Kidney epithelial cell (primary cell): ENCODE data around the gene SNX32. TPM values are rescaled to one million over a fixed set of nuclear protein-coding genes. Genes with fewer than 3 reads are reported as not detected.

Experiments
- DNase-seq: peaks from one replicate; pipeline ENCODE4 v3.0.0-alpha.2; 2010; ENCODE audit warnings: low read depth
- H3K27me3 ChIP-seq: 2 replicates; pipeline ENCODE4 v1.6.0; 2011; ENCODE audit warnings: low read length; ENCODE audit not compliant: control insufficient read depth, insufficient read depth
- H3K36me3 ChIP-seq: 2 replicates; pipeline ENCODE4 v1.5.1; 2011; ENCODE audit warnings: low read length; ENCODE audit not compliant: control insufficient read depth, insufficient read depth
- H3K4me3 ChIP-seq: 2 replicates; pipeline ENCODE4 v1.5.1; 2011; ENCODE audit warnings: low read depth, mild to moderate bottlenecking, control low read depth, low read length
- total RNA-seq: library from RNA; depleted of rRNA; stranded (reverse); fragments of >200 nt; gene quantifications from 2 replicates; pipeline ENCODE4 v1.2.3, GENCODE V29; 2015
- TF ChIP-seq, protein P1 (sequence below): IDR thresholded peaks from 2 replicates; pipeline ENCODE4 v1.5.1; 2011; ENCODE audit warnings: mild to moderate bottlenecking, moderate library complexity, low read length, control low read depth, inconsistent platforms; ENCODE audit not compliant: insufficient read depth, poor library complexity, severe bottlenecking

SNX32 gene
- total RNA-seq, 1 donor from 2014 or later, result 1.9 TPM

- H3K27me3 ChIP-seq, result peaks cover 26% of the 10 kb centered on the region
- no peak for DNase-seq
- TF ChIP-seq, protein P1, sequence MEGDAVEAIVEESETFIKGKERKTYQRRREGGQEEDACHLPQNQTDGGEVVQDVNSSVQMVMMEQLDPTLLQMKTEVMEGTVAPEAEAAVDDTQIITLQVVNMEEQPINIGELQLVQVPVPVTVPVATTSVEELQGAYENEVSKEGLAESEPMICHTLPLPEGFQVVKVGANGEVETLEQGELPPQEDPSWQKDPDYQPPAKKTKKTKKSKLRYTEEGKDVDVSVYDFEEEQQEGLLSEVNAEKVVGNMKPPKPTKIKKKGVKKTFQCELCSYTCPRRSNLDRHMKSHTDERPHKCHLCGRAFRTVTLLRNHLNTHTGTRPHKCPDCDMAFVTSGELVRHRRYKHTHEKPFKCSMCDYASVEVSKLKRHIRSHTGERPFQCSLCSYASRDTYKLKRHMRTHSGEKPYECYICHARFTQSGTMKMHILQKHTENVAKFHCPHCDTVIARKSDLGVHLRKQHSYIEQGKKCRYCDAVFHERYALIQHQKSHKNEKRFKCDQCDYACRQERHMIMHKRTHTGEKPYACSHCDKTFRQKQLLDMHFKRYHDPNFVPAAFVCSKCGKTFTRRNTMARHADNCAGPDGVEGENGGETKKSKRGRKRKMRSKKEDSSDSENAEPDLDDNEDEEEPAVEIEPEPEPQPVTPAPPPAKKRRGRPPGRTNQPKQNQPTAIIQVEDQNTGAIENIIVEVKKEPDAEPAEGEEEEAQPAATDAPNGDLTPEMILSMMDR, result no peak
- H3K4me3 ChIP-seq, result no peak overlapping the region
- no peaks in the 10 kb centered on the region for H3K36me3 ChIP-seq
These were observed 29.8 kb upstream of the SNX32 start for GRCh38 chr11:65803797-65804492.

GRCh38 chr11:65806979-65807378 is 26.8 kb upstream of the SNX32 start:
- TF ChIP-seq, protein P1, result no peak
- peaks cover 22% of the 10 kb centered on the region for H3K27me3 ChIP-seq
- H3K4me3 ChIP-seq, result no peak overlapping the region
- H3K36me3 ChIP-seq, result no peaks in the 10 kb centered on the region
- no peak for DNase-seq

DNA sequence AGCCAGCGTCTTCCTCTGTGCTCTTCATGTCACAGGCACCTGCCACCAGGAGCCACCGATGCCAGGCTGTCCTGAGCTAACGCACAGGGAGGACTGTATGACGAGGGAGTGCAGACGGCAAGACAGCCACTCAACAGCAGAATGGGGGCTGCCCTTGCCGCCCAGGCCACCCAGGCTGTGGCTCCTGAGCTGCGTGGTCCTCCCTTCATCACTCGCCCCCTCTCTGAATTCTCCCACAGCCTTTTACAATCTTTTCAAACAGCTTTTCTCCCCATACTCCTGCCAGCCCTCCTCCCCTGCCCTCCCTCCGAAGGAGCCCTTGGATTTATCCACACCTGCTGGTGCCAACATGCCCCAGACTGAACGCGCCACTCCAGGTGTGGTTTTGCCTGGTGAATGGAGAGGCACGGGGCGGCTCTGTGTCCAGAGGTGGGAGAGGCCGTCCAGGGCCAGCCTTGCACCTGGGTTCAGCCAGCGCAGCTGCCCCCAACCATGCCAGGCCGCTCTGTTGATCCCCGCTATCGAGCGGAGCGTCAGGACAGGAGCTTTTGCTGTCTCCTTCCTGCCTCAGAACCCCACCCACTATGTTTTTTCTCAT is 24.9 kb upstream of the SNX32 start:
- TF ChIP-seq, protein P1, result no peak
- no peaks in the 10 kb centered on the region for H3K36me3 ChIP-seq
- no peak for DNase-seq
- no peak overlapping the region for H3K4me3 ChIP-seq
- peaks cover 11% of the 10 kb centered on the region for H3K27me3 ChIP-seq

GRCh38 chr11:65809496-65809895 is 24.3 kb upstream of the SNX32 start:
- TF ChIP-seq, protein P1, result no peak
- DNase-seq, result no peak
- H3K4me3 ChIP-seq, result no peak overlapping the region
- H3K36me3 ChIP-seq, result no peaks in the 10 kb centered on the region
- H3K27me3 ChIP-seq, result peaks cover 6% of the 10 kb centered on the region

GRCh38 chr11:65810046-65810868 is 23.5 kb upstream of the SNX32 start:
- H3K27me3 ChIP-seq, result peaks cover 6% of the 10 kb centered on the region
- DNase-seq, result no peak
- TF ChIP-seq, protein P1, result no peak
- no peaks in the 10 kb centered on the region for H3K36me3 ChIP-seq
- no peak overlapping the region for H3K4me3 ChIP-seq
